GM10248 (cell line): ENCODE measurements around the gene LRRIQ4.

ENCODE experiments used
- CTCF ChIA-PET: fragments of 300-600 bp; sonication (Branson Sonifier 250); formaldehyde crosslinking; extraction: SDS; loops from one replicate; lab custom pipeline; 2021; ENCODE audit warnings: antibody characterized with exemption; lab: Yijun Ruan, JAX
- POLR2A ChIA-PET: fragments of 350-650 bp; sonication (Branson Sonifier 250); formaldehyde crosslinking; extraction: SDS; loops from one replicate; lab custom pipeline; 2020; ENCODE audit warnings: antibody characterized with exemption; lab: Yijun Ruan, JAX
- DNase-seq: peaks from one replicate; pipeline ENCODE4 v3.0.0; 2012; ENCODE audit errors: extremely low spot score
- TF ChIP-seq, protein P1 (sequence below): IDR thresholded peaks from 2 replicates; pipeline ENCODE4 v1.5.1; 2012; ENCODE audit warnings: mild to moderate bottlenecking, low read depth; ENCODE audit errors: extremely low read depth, missing control alignments, control extremely low read depth

The LRRIQ4 gene

DNA sequence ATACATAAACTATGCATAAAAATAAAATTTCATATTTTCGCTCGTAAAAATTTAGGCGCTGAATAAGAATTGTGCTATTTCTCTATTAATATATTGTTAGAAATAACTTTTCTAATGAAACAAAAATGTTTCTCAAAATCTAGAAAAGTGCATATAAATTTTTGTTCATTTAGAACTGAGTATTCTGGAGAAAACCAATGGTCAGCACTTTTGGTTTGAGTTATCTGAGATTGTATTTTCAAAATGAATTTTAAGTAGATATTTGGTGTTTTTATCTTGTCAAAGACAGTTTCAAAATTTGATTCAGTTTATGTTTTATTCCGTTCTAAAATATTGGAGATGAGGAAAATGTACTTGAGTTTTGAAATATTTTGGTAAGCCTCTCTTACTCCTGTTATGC is 25.6 kb upstream of the LRRIQ4 start:
- CTCF ChIA-PET, result interaction anchor here (1.3 kb wide), 1 partner anchor 22 kb away, joined by 3 read pairs; no protein-coding TSS in a partner anchor

DNA sequence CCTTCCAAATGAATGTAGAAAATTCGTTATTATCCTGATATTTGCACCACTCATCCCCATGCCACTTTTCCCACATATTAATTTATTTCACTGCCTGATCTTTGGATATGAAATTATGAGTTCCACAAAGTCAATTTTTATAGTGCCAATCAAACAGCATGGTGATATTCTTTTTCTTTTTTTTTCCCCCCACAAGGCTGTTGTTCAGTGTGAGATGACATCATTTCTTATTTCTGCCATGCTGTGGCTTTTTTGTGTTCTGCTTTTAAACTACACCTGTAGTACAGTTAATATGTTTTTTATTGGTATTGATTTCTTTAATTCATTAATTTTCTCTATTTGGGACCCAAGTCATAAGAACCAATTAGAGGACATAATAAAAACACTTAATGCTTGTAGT is 24.9 kb upstream of the LRRIQ4 start:
- CTCF ChIA-PET, result no interaction called here
- DNase-seq, result no peak
- TF ChIP-seq, protein P1, sequence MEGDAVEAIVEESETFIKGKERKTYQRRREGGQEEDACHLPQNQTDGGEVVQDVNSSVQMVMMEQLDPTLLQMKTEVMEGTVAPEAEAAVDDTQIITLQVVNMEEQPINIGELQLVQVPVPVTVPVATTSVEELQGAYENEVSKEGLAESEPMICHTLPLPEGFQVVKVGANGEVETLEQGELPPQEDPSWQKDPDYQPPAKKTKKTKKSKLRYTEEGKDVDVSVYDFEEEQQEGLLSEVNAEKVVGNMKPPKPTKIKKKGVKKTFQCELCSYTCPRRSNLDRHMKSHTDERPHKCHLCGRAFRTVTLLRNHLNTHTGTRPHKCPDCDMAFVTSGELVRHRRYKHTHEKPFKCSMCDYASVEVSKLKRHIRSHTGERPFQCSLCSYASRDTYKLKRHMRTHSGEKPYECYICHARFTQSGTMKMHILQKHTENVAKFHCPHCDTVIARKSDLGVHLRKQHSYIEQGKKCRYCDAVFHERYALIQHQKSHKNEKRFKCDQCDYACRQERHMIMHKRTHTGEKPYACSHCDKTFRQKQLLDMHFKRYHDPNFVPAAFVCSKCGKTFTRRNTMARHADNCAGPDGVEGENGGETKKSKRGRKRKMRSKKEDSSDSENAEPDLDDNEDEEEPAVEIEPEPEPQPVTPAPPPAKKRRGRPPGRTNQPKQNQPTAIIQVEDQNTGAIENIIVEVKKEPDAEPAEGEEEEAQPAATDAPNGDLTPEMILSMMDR, result no peak
- POLR2A ChIA-PET, result no interaction called here

More for the DNA sequence above, 25.6 kb upstream of the LRRIQ4 start:
- no peak for DNase-seq
- POLR2A ChIA-PET, result no interaction called here
- TF ChIP-seq, protein P1, result no peak

DNA sequence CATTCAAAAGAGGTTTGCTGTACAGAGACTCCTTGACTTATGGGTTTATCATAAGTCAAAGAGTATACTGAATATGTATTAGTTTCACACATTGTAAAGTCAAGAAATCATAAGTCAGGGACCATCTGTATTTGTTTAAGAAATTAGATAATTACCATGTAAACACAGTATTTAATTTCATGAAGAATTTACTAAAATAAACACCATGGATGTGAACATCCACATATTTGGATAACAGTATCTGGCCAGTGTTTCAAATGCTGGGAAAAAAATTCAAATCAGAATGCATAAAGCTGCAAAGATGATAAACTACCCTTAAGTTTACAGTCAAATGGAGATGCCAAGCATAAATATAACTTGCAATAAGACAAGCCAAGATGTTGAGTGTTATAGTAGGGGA is 22.5 kb upstream of the LRRIQ4 start:
- TF ChIP-seq, protein P1, result no peak
- ChIA-PET POLR2A (no interaction called here), CTCF (interaction anchor here (1.0 kb wide), 1 partner anchor 22 kb away, joined by 4 read pairs; the partner anchor contains the start of genes LRRC34 and LRRIQ4)
- DNase-seq, result no peak

DNA sequence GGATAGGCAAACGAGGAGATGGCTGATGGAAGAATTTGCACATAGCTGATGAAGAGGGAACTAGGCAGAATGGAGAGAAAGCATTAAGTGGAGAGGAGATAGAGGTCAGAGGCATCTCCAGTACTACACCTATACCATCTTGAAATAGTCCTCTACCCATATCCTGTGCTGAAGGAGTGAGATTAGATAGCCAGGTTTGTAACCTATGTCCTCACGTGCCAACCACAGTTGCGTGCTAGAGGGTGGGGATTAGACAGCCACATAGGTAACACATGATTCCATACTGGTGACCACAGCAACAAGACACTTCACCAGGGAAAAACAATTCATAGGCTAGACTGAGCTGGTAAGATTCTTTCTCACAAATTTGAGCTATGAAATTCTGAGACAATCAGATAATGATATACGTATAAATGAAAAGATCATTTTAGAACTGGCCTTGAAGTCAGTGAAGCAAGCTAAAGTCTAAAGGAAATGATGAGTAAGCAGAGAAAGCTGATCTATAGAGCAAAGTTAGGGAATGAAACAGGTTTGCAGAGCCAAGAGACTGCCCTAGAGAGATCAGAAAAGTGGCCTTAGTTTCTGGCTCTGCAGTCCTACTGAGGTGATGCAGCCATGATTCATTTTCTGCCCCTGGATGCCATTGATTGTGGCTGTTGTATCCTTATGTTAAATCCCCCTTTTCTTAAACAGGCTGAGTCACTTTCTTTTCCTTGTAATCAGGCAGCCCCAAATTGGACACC is 21.8 kb upstream of the LRRIQ4 start:
- DNase-seq, result no peak
- TF ChIP-seq, protein P1, result no peak
- POLR2A ChIA-PET, result no interaction called here
- CTCF ChIA-PET, result interaction anchor here (1.0 kb wide), 1 partner anchor 22 kb away, joined by 4 read pairs; the partner anchor contains the start of genes LRRC34 and LRRIQ4

DNA sequence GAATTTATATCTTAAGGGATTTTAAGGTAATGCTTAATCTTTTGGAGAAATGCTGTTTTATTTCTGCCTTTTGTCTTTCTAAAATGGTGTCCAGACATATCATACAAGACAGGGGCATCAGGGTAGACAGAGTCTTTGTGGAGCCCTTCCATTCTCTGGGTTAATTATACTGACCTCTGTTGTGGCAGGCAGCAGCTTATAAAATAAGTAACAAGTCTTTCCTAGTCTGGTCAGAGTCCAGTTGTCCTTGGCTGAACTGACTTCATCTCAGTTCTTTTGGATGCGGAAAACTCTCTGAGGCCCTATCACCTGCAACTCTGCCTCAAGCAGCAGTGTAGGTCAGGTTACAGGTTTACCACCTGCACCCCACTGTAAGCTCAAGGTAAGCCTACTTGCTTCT is 20.3 kb upstream of the LRRIQ4 start:
- ChIA-PET POLR2A (no interaction called here), CTCF (interaction anchor here (1.2 to 1.5 kb wide), 2 partner anchors 8 to 16 kb away, joined by 4 to 5 read pairs; no protein-coding TSS in a partner anchor)
- TF ChIP-seq, protein P1, result no peak
- no peak for DNase-seq

DNA sequence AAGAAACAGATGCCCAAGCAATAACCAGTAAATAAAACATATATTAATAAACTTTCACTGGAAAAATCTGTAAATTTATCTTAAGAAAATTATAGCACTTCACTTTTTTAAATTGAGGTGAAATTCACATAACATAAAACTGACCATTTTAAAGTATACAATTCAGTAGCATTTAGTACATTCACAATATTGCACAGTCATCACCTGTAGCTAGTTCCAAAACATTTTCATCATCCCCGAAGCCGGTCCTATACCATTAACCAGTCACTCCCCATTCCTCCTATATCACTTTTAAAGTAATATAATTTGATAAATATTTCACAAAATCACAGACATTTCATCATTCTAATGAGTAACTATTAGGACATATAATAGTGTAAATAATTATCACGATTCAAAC is 8.0 kb upstream of the LRRIQ4 start:
- no peak for DNase-seq
- TF ChIP-seq, protein P1, result no peak
- ChIA-PET POLR2A (no interaction called here), CTCF (no interaction called here)
